HG02588 (cell line): Measurements from ENCODE around the gene PDE6G.
"Not testable (repeated sequence)": the region's sequence is repeated elsewhere in the genome, so short reads cannot be mapped to it uniquely, and the experiment has no call there.

Experiments
- ATAC-seq: cut with Tn5 transposase; IDR thresholded peaks from one replicate; pipeline ENCODE4 v1.9.1; 2021; ENCODE audit warnings: mild to moderate bottlenecking, moderate library complexity; ENCODE audit not compliant: unreplicated experiment

Gene PDE6G

DNA sequence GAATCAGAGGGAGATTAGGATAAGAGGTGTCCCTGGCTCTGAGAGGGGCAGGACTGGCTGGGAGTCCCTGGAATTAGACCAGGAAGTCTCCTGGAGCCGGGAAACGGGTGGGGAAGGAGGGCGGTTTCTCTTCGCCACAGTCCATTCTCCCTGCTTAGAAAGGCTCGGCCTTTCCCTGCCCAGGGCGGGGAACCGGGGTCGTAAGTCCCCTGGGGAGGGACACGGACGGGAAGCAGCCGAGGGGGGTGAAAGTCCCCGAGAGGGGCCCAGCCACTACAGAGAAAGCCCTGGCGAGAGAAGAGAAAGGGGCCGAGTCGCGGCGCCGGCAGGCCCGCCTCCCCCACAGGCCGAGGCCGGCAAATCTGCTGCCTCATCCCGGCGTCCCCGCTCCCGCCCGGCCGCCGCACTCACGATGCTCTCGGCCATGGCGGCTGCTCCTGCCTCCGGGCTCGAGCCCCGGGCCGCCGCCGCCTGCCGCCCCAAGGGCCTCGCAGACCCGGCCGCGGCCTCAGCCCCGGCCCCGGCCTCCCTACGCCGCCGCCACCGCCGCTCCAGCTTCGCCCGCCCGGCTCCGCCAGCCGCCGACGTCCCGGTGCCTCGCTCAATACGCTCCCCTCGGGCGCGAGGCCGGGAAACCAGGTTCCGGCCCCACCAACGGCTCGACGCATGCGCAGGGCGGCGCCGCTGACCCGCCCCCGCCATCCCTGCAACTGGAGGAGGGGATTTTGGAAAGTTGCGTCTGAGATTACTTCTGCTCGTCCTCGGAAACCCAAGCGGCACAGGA, 19.6 kb downstream of the PDE6G start, which contains the start of the genes NPLOC4 and TSPAN10:
Gene NPLOC4 (minus strand): TSS at position 608 of the 784 bp plus-strand sequence. CDS start 182 bp downstream, at position 426.
Gene TSPAN10 (plus strand): TSS at position 692 of the 784 bp plus-strand sequence. CDS start 5,217 bp downstream, outside the sequence.
- ATAC-seq = peak; percentile 85

DNA sequence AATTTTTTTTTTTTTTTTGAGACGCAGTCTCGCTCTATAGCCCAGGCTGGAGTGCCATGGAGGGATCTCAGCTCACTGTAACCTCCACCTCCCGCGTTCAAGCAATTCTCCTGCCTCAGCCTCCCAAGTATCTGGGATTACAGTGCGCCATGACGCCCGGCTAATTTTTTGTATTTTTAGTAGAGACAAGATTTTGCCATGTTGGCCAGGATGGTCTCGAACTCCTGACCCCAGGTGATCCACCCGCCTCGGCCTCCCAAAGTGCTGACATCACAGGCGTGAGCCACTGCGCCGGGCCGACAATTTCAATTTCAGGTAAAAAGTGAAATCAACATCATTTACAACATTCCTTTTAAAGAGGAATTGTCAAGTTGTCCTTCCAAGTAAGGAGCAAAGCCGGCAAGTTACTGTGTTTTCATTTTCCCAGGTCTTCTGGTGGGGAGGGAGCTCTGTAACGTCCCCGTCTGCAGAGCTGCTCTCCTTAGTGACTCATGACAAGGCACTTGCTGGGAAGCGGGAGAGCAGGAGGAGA, 20.3 kb downstream of the PDE6G start:
- no peak for ATAC-seq

- no peak for ATAC-seq
Observed at GRCh38 chr17:81635431-81635830, 20.9 kb downstream of the PDE6G start.

DNA sequence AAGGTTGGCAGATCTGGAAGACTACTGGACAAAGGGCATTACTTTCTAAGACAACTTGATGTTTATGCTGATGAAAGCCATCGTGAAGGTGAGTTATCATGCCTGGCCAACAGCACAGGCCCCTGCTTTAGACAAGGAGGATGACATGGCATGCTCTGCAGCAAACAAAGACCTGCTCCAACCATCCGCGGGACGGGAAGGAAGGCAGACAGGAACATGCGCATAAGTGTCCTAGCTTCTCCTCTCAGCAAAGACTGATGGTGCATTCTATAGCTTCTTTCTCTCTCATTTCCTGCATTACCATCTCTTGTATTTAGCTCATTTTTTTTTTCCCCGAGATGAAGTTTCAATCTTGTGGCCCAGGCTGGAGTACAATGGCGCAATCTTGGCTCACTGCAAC, 24.9 kb downstream of the PDE6G start:
- no peak for ATAC-seq

DNA sequence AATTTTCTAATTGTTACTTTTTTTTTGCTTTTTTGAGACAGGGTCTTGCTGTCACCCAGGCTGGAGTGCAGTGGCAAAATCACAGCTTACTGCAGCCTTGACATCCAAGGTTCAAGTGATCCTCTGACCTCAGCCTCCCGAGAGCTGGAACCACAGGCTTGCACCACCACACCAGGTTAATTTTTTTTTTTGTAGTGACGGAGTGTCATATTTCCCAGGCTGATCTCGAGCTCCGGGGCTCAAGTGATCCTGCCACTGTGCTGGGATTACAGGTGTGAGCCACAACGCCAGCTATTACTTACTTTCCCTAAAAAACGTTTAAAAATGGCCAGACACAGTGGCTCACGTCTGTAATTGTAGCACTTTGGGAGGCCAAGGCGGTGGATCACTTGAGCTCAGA, 26.1 kb downstream of the PDE6G start:
- no peak for ATAC-seq

- ATAC-seq = no peak
Observed at GRCh38 chr17:81621494-81622130, 34.7 kb downstream of the PDE6G start.

GRCh38 chr17:81618307-81618706, 38.0 kb downstream of the PDE6G start:
- not testable (repeated sequence) for ATAC-seq

GRCh38 chr17:81616877-81617276, 39.5 kb downstream of the PDE6G start:
- ATAC-seq = no peak

DNA sequence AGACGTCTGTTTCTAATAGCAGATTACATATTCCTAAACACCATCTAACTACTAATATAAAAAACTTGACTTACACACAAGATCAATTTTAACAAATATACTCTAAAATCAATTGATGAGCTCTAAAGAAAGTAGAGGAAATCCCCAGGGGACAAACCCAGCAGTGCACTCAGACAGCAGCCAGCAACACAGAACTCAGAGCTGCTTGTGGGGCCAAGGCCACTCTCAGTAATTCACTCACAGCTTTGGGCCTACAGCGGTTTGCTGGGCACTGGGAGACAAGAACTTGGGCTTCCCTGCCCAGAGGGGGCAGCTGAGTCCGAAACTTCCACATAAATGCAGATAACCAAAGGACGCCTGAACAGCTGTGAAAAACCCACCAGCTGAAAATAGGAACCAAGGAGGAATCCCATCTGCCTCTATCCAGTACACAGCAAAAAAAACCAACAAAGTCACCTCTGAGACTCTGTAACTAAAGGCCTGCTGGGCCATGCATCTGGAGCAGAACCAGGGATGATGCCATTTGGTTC, 40.9 kb downstream of the PDE6G start:
- ATAC-seq = no peak

GRCh38 chr17:81612172-81612970, 44.0 kb downstream of the PDE6G start:
- no peak for ATAC-seq

- ATAC-seq = no peak
Observed at GRCh38 chr17:81609541-81610311, 46.6 kb downstream of the PDE6G start.

DNA sequence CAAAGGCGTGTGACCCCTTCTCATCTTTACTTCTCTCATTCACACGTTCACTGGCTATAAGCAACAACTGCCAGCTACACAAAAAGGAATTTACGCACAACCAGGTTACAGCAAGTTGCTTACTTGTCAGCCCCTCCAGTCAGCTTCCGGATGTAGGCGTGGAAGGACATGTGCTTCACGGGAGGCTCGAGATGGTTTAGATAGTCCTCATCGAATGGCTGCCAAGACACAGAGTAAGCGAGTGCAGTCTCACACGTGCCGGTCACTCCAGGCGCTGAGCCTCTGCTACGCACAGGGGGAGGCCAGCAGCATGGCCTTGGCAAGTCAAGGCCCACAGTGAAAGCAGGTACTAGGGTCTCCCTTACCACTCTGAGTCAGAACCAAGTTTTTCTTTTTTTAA, 47.7 kb downstream of the PDE6G start:
- ATAC-seq = no peak

DNA sequence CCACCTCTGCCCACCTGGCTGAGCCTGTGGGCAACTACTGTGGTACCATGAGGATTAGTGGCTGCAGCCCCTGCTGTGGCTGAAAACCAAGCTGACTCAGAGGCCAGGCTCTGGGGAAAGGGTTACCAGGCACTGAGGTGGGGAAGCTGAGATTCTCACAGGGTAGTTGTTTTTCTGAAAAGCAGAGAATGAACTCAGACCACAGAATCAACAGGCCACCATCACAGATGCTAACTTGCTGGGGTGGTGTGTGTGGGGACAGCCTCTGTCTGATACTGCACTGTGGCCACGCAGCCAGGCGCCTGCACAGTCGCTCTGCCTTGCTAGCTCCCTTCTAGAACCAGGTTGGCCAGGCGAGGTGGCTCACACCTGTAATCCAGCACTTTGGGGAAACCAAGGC, 48.3 kb downstream of the PDE6G start:
- no peak for ATAC-seq

DNA sequence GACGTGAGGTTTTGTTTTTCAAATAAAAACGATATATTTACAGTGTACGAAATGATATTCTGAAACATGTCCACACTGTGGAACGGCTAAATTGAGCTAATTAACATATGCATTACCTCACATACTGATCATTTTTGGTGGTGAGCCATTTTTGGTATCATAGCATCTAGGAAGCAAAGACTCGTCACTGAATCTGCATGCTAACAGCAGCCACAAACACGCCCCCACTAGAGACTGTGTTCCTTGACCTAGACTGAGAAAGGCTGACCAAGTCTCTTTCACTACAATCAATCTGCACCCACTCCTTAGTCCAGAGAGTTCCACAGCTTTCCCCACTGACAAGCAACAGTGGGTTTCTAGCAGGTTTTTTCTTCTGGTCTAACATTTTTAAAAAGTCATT, 48.9 kb downstream of the PDE6G start:
- no peak for ATAC-seq

GRCh38 chr17:81603846-81604610, 52.3 kb downstream of the PDE6G start:
- no peak for ATAC-seq

DNA sequence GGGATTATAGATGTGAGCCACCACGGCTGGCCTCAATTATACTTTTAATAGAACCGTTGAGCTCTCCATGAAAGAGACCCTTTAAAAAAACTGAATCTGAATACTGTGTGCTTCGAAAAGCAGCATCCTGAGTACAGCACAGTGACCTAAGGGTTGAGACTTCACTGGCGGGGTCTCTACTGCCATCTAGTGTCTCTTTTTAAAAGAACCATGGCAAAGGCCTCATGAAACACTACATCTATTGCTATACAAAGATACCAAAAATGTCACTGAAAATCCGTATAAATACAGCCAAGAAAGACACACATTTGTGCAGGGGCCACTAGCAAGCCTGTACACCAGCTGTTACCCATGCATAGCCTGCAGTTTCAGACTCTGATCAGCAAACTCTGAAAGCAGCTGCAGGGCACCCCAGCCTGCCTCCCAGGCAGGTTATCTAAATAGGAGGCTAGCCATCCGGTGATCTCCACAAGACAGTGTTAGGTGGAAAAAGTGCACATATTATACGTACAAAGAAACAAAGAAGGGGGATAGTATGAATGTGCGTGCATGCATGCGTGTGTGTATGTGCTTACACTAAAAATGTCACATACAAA, 54.7 kb downstream of the PDE6G start:
- ATAC-seq = no peak
